ENCODE data around the gene RHOV. TPM values are rescaled to one million over a fixed set of nuclear protein-coding genes. Genes with fewer than 3 reads are reported as not detected.

Gene RHOV
- polyA plus RNA-seq, 2 of the 4 experiments (the other 2 are of a cell fraction): 7.6 to 13.0 TPM

- Histone ChIP-seq H3K9me3 (no peaks in the 10 kb centered on the region), H3K4me3 (no peak overlapping the region), H3K4me1 (peaks cover 30% of the 10 kb centered on the region), H3K4me2 (no peak overlapping the region), H3K27ac (peak overlapping the region; percentile 59 to 76; a peak in 4 of 6 replicates)
- DNase-seq (ENCODE audit: low read depth in 1 of 2, low spot score in 1 of 2): no peak
- 61% methylated on average over 2 of the region's 8 CpGs for WGBS (ENCODE audit: missing lambda C conversion rate)
- ChIA-PET CTCF (interaction anchor here (0.8 to 9.3 kb wide), 20 partner anchors 10 to 177 kb away, joined by 3 to 254 read pairs (median 6); partner anchors contain the start of genes PPP1R14D, SPINT1 and VPS18), POLR2A (no interaction called here)
- ATAC-seq: no peak
- FAIRE-seq: no peak
- no peak for TF ChIP-seq EP300 (IDR thresholded peaks at IDR 0.05)
- TF ChIP-seq HOXA7 (CRISPR knock-in tag; IDR thresholded peaks at IDR 0.05): no peak
- TF ChIP-seq BHLHE40 (IDR thresholded peaks at IDR 0.05; ENCODE audit: low read depth, low read length): no peak
- no peak for TF ChIP-seq ATOH8 (CRISPR knock-in tag; IDR thresholded peaks at IDR 0.05; ENCODE audit: low read depth)
- TF ChIP-seq POLR2A (IDR thresholded peaks at IDR 0.05; ENCODE audit: low read length): no peak
- no peak for TF ChIP-seq CBX2 (IDR thresholded peaks at IDR 0.05; ENCODE audit: borderline replicate concordance, low read depth)
- TF ChIP-seq HOXB13 (CRISPR knock-in tag; IDR thresholded peaks at IDR 0.05; ENCODE audit: low read depth): no peak
- no peak for TF ChIP-seq HDAC2 (IDR thresholded peaks at IDR 0.05)
- TF ChIP-seq USF2 (IDR thresholded peaks at IDR 0.05): no peak
- TF ChIP-seq NPAS2 (CRISPR knock-in tag; IDR thresholded peaks at IDR 0.05; ENCODE audit: borderline replicate concordance): no peak
- TF ChIP-seq PBX3 (IDR thresholded peaks at IDR 0.05): no peak
- TF ChIP-seq CTCF (IDR thresholded peaks at IDR 0.05): no peak
- no peak for TF ChIP-seq EHF (CRISPR knock-in tag; IDR thresholded peaks at IDR 0.05)
- TF ChIP-seq ELK1 (IDR thresholded peaks at IDR 0.05; ENCODE audit: low read depth, low read length): no peak
- TF ChIP-seq FOSB (CRISPR knock-in tag; IDR thresholded peaks at IDR 0.05): no peak
- no peak for TF ChIP-seq HES2 (IDR thresholded peaks at IDR 0.05)
- TF ChIP-seq RCOR1 (IDR thresholded peaks at IDR 0.05; ENCODE audit: low read depth, low read length): no peak
- no peak for TF ChIP-seq EHMT2 (IDR thresholded peaks at IDR 0.05; ENCODE audit: low read depth)
Measured at GRCh38 chr15:40856746-40857145, 17.3 kb downstream of the RHOV start.

GRCh38 chr15:40855706-40856234 lies 18.3 kb downstream of the RHOV start:
- Histone ChIP-seq H3K9me3 (no peaks in the 10 kb centered on the region), H3K27ac (no peak overlapping the region), H3K4me2 (no peak overlapping the region), H3K4me1 (peaks cover 25% of the 10 kb centered on the region), H3K4me3 (no peak overlapping the region)
- TF ChIP-seq RCOR1 (IDR thresholded peaks at IDR 0.05; ENCODE audit: low read depth, low read length) (no peak), HMGXB4 (CRISPR knock-in tag; IDR thresholded peaks at IDR 0.05; ENCODE audit: borderline replicate concordance) (no peak), SREBF2 (IDR thresholded peaks at IDR 0.05) (no peak), RNF2 (IDR thresholded peaks at IDR 0.05; ENCODE audit: borderline replicate concordance, low read depth) (no peak), CEBPB (IDR thresholded peaks at IDR 0.05) (no peak), JUNB (IDR thresholded peaks at IDR 0.05) (no peak), ESRRA (IDR thresholded peaks at IDR 0.05; ENCODE audit: borderline replicate concordance, low read length) (no peak), ZC3H11A (IDR thresholded peaks at IDR 0.05) (no peak), CHD4 (IDR thresholded peaks at IDR 0.05; ENCODE audit: borderline replicate concordance) (no peak), RAD21 (conservative IDR thresholded peaks at IDR 0.05 in 1 of 2, IDR thresholded peaks at IDR 0.05 in 1 of 2) (no peak), FOSL2 (IDR thresholded peaks at IDR 0.05) (no peak), FOSL2 (CRISPR knock-in tag; IDR thresholded peaks at IDR 0.05) (no peak), E2F6 (IDR thresholded peaks at IDR 0.05; ENCODE audit: borderline replicate concordance, low read depth) (no peak), CBX8 (IDR thresholded peaks at IDR 0.05) (no peak), HOXA7 (CRISPR knock-in tag; IDR thresholded peaks at IDR 0.05) (no peak)
- DNase-seq (ENCODE audit: low read depth in 1 of 2, low spot score in 1 of 2): no peak
- ATAC-seq: no peak
- CTCF ChIA-PET: interaction anchor here (0.9 to 9.3 kb wide), 5 partner anchors 9 to 177 kb away, joined by 3 to 254 read pairs (median 82); partner anchors contain the start of genes PPP1R14D, SPINT1 and VPS18
- 49% methylated on average over 4 of the region's 13 CpGs for WGBS (ENCODE audit: missing lambda C conversion rate)
- POLR2A ChIA-PET: interaction anchor here (0.6 kb wide), 1 partner anchor 38 kb away, joined by 4 read pairs; the partner anchor contains the start of gene VPS18
- no peak for FAIRE-seq

All from A549 (cell line).